Measurements from ENCODE around the gene SENP1.

GRCh38 chr12:48075832-48076231 lies 30.0 kb downstream of the SENP1 start:
- TF ChIP-seq POLR2A (IDR thresholded peaks at IDR 0.05), result no peak
- no peak for TF ChIP-seq CTCF (IDR thresholded peaks at IDR 0.05)
